Left ventricle myocardium superior (tissue), 1 donor: Measurements from ENCODE around the gene PBX4. TPM values are rescaled to one million over a fixed set of nuclear protein-coding genes. Genes with fewer than 3 reads are reported as not detected.
"Not testable (repeated sequence)": the region's sequence is repeated elsewhere in the genome, so short reads cannot be mapped to it uniquely, and the experiment has no call there.

Experiments
- ATAC-seq: fragments of 200-7000 bp; cut with Tn5 transposase; one replicate; pipeline ENCODE4 v1.9.1; 2020; ENCODE audit warnings: mild to moderate bottlenecking, moderate library complexity
- DNase-seq: peaks from one replicate; pipeline ENCODE4 v3.0.0-alpha.2; 2020
- intact Hi-C: fragments of 100-400 bp; cut with micrococcal nuclease; formaldehyde crosslinking; loops from one replicate; pipeline ENCODE4 v1.11.0; 2022
- total RNA-seq: library from RNA; stranded (reverse); fragmentation: NEBNext Ultra II Directional; extraction: Animal tissue kit (Norgen Biotek cat#: 25700); gene quantifications from one replicate; pipeline ENCODE4 v1.2.1, GENCODE V29; 2021
- donor health status: DM: no; HTN: yes; CAD: no; lungs with severe emphysema.

PBX4 gene
- total RNA-seq, 1 donor from 2014 or later, result 0.42 TPM

- no peak for ATAC-seq
- DNase-seq, result no peak
- intact Hi-C loops, result no loop called here
These were observed 11.6 kb upstream of the PBX4 start for GRCh38 chr19:19630062-19630414.

GRCh38 chr19:19628501-19629134 lies 10.1 kb upstream of the PBX4 start:
- DNase-seq (no peak), ATAC-seq (peak; percentile 42)
- intact Hi-C loops, result no loop called here

- peak; percentile 61 for ATAC-seq
- peak; percentile 44 for DNase-seq
- intact Hi-C loops, result no loop called here
These were observed 9.4 kb upstream of the PBX4 start, which contains the start of gene LPAR2 for GRCh38 chr19:19627621-19628500. LPAR2 (minus strand) TSS chr19:19628220; CDS start chr19:19627275, 945 bp downstream.

GRCh38 chr19:19626516-19627472 lies 8.3 kb upstream of the PBX4 start:
- DNase-seq, result no peak
- no peak for ATAC-seq
- intact Hi-C loops, result no loop called here

GRCh38 chr19:19624032-19624570 lies 5.6 kb upstream of the PBX4 start:
- ATAC-seq (no peak), DNase-seq (no peak)
- intact Hi-C loops, result no loop called here

- ATAC-seq (no peak), DNase-seq (no peak)
- intact Hi-C loops, result no loop called here
These were observed 4.9 kb upstream of the PBX4 start for GRCh38 chr19:19623383-19623782.

- ATAC-seq (no peak), DNase-seq (no peak)
- intact Hi-C loops, result no loop called here
These were observed 1.3 kb upstream of the PBX4 start for GRCh38 chr19:19619849-19620210.

GRCh38 chr19:19619181-19619848 lies 828 bp upstream of the PBX4 start:
- no peak for ATAC-seq
- DNase-seq, result no peak
- intact Hi-C loops, result no loop called here

- ATAC-seq (no peak), DNase-seq (no peak)
- intact Hi-C loops, result no loop called here
These were observed 3.4 kb downstream of the PBX4 start for GRCh38 chr19:19615086-19615485.

- no peak for DNase-seq
- intact Hi-C loops, result no loop called here
- no peak for ATAC-seq
These were observed 5.0 kb downstream of the PBX4 start for GRCh38 chr19:19613506-19613905.

- ATAC-seq (no peak), DNase-seq (no peak)
- intact Hi-C loops, result no loop called here
These were observed 7.9 kb downstream of the PBX4 start for GRCh38 chr19:19610376-19611202.

- ATAC-seq, intact Hi-C loops, DNase-seq: not testable (repeated sequence)
These were observed 11.8 kb downstream of the PBX4 start for GRCh38 chr19:19606686-19607085.

GRCh38 chr19:19606021-19606420 lies 12.5 kb downstream of the PBX4 start:
- intact Hi-C loops, result no loop called here
- ATAC-seq (no peak), DNase-seq (no peak)

- intact Hi-C loops, result no loop called here
- no peak for ATAC-seq
- no peak for DNase-seq
These were observed 15.7 kb downstream of the PBX4 start for GRCh38 chr19:19602713-19603324.

GRCh38 chr19:19602136-19602712 lies 16.3 kb downstream of the PBX4 start:
- ATAC-seq, result no peak
- intact Hi-C loops, result no loop called here
- no peak for DNase-seq

GRCh38 chr19:19600793-19601330 lies 17.6 kb downstream of the PBX4 start:
- DNase-seq (no peak), ATAC-seq (no peak)
- intact Hi-C loops, result no loop called here
